GM21423 (cell line): Measurements from ENCODE around the gene NDUFA13.

ENCODE experiments used
- ATAC-seq: cut with Tn5 transposase; IDR thresholded peaks from one replicate; pipeline ENCODE4 v1.9.1; 2021; ENCODE audit warnings: mild to moderate bottlenecking, moderate library complexity; ENCODE audit not compliant: unreplicated experiment

The NDUFA13 gene

GRCh38 chr19:19566306-19566705, 50.3 kb downstream of the NDUFA13 start:
- ATAC-seq, result no peak

- no peak for ATAC-seq
Measured at GRCh38 chr19:19567391-19567790, 51.4 kb downstream of the NDUFA13 start.

- ATAC-seq, result no peak
Measured at GRCh38 chr19:19568802-19569756, 53.1 kb downstream of the NDUFA13 start.

GRCh38 chr19:19570571-19570970, 54.5 kb downstream of the NDUFA13 start:
- no peak for ATAC-seq

- ATAC-seq, result no peak
Measured at GRCh38 chr19:19571071-19571786, 55.2 kb downstream of the NDUFA13 start.

- no peak for ATAC-seq
Measured at GRCh38 chr19:19575411-19575810, 59.4 kb downstream of the NDUFA13 start.
